Erythroblast (primary cell): ENCODE data around the gene PGGHG.
"Not testable (repeated sequence)": the region's sequence is repeated elsewhere in the genome, so short reads cannot be mapped to it uniquely, and the experiment has no call there.

Experiments used
- GATA1 ChIP-seq: IDR thresholded peaks from 2 replicates; pipeline ENCODE4 v1.6.1; 2011; ENCODE audit warnings: low read depth, mild to moderate bottlenecking, control low read depth, low read length, moderate library complexity
- POLR2A ChIP-seq: IDR thresholded peaks from 2 replicates; pipeline ENCODE4 v1.6.1; 2011; ENCODE audit warnings: mild to moderate bottlenecking, low read length

DNA sequence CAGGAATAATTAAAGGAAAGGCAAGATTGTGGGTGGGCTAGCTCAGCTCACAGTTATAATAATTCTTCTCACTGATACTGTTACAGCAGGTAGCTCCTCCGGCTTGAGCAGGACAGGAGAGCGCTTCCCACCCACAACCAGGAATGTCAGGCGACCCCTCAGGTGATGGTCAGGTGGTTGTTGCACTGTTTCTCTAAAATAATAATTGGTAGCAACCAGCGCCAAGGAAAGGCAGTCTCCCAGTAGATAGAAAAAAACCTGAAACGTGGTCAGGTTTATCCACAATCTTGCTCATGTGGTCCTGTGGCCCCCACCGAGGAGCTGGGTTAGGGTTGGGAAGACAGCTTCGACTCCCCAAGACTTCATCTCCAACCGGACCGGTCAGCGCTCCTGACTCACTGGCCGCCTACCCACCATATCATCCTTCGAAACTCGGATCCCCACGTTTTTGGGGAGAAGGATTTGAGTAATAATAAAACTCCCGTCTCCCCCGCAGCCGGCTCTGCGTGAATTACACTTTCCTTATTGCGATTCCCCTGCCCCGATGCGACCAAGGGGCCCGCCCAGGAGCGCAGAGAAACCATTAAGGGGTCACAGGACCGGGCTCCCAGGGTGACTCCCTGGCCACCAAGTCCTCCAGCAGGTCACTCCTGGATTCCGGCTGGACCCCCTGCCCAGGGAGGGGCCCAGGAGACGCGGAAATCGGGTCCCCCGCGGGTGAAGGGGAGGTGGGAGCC, 28.9 kb downstream of the PGGHG start:
- not testable (repeated sequence) for TF ChIP-seq POLR2A, GATA1
